Chondrocyte (in vitro differentiated cells): ENCODE results near the gene SPRR2E. TPM values are rescaled to one million over a fixed set of nuclear protein-coding genes. Genes with fewer than 3 reads are reported as not detected.
"Not testable (repeated sequence)": the region's sequence is repeated elsewhere in the genome, so short reads cannot be mapped to it uniquely, and the experiment has no call there.

Experiments
- DNase-seq: peaks from one replicate; pipeline ENCODE4 v3.0.0; 2021; ENCODE audit warnings: mixed read lengths, low spot score
- H3K27ac Mint-ChIP-seq: one replicate; pipeline ENCODE4 v1.8.0; 2021; ENCODE audit warnings: mild to moderate bottlenecking, moderate library complexity, mixed read lengths; ENCODE audit not compliant: unreplicated experiment
- H3K27me3 Mint-ChIP-seq: 2 replicates; pipeline ENCODE4 v1.8.0; 2021; ENCODE audit warnings: low read depth, mixed read lengths
- H3K36me3 Mint-ChIP-seq: 2 replicates; pipeline ENCODE4 v1.8.0; 2021; ENCODE audit warnings: low read depth, mixed read lengths
- H3K4me1 Mint-ChIP-seq: 2 replicates; pipeline ENCODE4 v1.8.0; 2021; ENCODE audit warnings: low read depth, mild to moderate bottlenecking, mixed read lengths
- H3K4me3 Mint-ChIP-seq: one replicate; pipeline ENCODE4 v1.8.0; 2021; ENCODE audit warnings: mild to moderate bottlenecking, moderate library complexity, mixed read lengths; ENCODE audit not compliant: unreplicated experiment
- H3K9me3 Mint-ChIP-seq: 2 replicates; pipeline ENCODE4 v1.8.0; 2021; ENCODE audit warnings: low read depth, mixed read lengths
- total RNA-seq: library from RNA; stranded (reverse); gene quantifications from 3 replicates; pipeline ENCODE4 v1.2.1, GENCODE V29; 2021
- TF ChIP-seq, protein P1 (sequence below): fragments of 200-600 bp; sonication (generic); IDR thresholded peaks from 2 replicates; pipeline ENCODE4 v1.5.0; 2021; ENCODE audit warnings: antibody characterized with exemption, mild to moderate bottlenecking, moderate library complexity

Gene SPRR2E
- total RNA-seq, 1 donor from 2014 or later = not detected

DNA sequence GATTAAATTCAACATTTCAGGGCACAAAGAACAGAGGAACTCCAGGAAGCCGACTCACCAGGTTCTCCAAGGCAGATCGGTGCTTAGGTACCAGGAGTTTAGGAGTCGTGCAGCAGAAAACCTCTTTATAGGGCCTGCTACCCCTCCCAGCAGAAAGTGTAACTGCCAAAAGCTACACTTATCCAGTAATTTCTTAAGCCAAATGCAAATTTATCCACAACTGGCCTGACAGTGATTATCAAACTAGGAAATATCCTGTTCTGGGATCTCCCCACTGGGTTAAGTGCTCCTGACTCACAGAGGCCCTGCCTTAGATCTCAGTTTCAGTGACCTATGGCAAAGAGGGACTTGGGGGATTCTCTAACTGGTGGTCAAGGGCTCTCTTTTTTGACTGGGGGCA lies 19.1 kb upstream of the SPRR2E start, which contains the start of gene SPRR2F:
Gene SPRR2F (minus strand): TSS at position 101 of the 400 bp plus-strand sequence. CDS start 783 bp downstream, outside the sequence.
- DNase-seq = no peak
- H3K27me3 Mint-ChIP-seq = no peaks in the 10 kb centered on the region
- no peak within 1 kb of the TSS for H3K4me3 Mint-ChIP-seq
- peaks cover 1% of the 10 kb centered on the region for H3K9me3 Mint-ChIP-seq
- TF ChIP-seq, protein P1, sequence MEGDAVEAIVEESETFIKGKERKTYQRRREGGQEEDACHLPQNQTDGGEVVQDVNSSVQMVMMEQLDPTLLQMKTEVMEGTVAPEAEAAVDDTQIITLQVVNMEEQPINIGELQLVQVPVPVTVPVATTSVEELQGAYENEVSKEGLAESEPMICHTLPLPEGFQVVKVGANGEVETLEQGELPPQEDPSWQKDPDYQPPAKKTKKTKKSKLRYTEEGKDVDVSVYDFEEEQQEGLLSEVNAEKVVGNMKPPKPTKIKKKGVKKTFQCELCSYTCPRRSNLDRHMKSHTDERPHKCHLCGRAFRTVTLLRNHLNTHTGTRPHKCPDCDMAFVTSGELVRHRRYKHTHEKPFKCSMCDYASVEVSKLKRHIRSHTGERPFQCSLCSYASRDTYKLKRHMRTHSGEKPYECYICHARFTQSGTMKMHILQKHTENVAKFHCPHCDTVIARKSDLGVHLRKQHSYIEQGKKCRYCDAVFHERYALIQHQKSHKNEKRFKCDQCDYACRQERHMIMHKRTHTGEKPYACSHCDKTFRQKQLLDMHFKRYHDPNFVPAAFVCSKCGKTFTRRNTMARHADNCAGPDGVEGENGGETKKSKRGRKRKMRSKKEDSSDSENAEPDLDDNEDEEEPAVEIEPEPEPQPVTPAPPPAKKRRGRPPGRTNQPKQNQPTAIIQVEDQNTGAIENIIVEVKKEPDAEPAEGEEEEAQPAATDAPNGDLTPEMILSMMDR = no peak
- no peaks in the 10 kb centered on the region for H3K4me1 Mint-ChIP-seq
- H3K27ac Mint-ChIP-seq = no peak within 1 kb of the TSS
- H3K36me3 Mint-ChIP-seq = no peaks in the 10 kb centered on the region

GRCh38 chr1:153112454-153112853 lies 18.1 kb upstream of the SPRR2E start:
- DNase-seq, H3K4me1 Mint-ChIP-seq, H3K9me3 Mint-ChIP-seq, H3K4me3 Mint-ChIP-seq, H3K27me3 Mint-ChIP-seq, H3K36me3 Mint-ChIP-seq, H3K27ac Mint-ChIP-seq: not testable (repeated sequence)

GRCh38 chr1:153100245-153100644 lies 5.9 kb upstream of the SPRR2E start:
- Mint-ChIP-seq H3K27me3 (no peaks in the 10 kb centered on the region), H3K36me3 (no peaks in the 10 kb centered on the region), H3K4me1 (no peaks in the 10 kb centered on the region), H3K27ac (no peak overlapping the region), H3K9me3 (peaks cover 6% of the 10 kb centered on the region), H3K4me3 (no peak overlapping the region)
- no peak for DNase-seq
- TF ChIP-seq, protein P1 = no peak

GRCh38 chr1:153099461-153100045 lies 5.2 kb upstream of the SPRR2E start:
- Mint-ChIP-seq H3K4me1 (no peaks in the 10 kb centered on the region), H3K4me3 (no peak overlapping the region), H3K27me3 (no peaks in the 10 kb centered on the region), H3K36me3 (no peaks in the 10 kb centered on the region), H3K27ac (no peak overlapping the region), H3K9me3 (no peaks in the 10 kb centered on the region)
- no peak for DNase-seq
- TF ChIP-seq, protein P1 = no peak

GRCh38 chr1:153095764-153096163 lies 1.4 kb upstream of the SPRR2E start:
- TF ChIP-seq, protein P1 = no peak
- H3K4me1 Mint-ChIP-seq = no peaks in the 10 kb centered on the region
- H3K27me3 Mint-ChIP-seq = no peaks in the 10 kb centered on the region
- no peak overlapping the region for H3K27ac Mint-ChIP-seq
- no peak overlapping the region for H3K4me3 Mint-ChIP-seq
- H3K9me3 Mint-ChIP-seq = no peaks in the 10 kb centered on the region
- H3K36me3 Mint-ChIP-seq = no peaks in the 10 kb centered on the region
- no peak for DNase-seq

DNA sequence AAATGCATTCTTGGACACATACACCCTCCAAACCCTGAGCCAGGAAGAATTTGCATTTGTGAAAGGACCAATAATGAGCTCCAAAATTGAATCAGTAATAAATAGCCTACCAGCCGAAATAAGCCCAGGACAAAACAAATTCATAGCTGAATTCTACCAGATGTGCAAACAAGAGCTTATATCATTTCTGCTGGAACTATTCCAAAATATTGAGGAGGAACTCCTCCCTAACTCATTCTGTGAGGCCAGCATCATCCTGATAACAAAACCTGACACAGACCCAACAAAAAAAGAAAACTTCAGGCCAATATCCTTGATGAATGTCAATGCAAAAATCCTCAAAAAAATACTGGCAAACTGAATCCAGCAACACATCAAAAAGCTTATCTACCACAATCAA lies 6.7 kb downstream of the SPRR2E start:
- Mint-ChIP-seq H3K36me3 (no peaks in the 10 kb centered on the region), H3K4me3 (no peak overlapping the region), H3K27ac (no peak overlapping the region), H3K27me3 (no peaks in the 10 kb centered on the region), H3K9me3 (peaks cover 11% of the 10 kb centered on the region), H3K4me1 (no peaks in the 10 kb centered on the region)
- TF ChIP-seq, protein P1 = no peak
- no peak for DNase-seq
